ENCODE results near the gene PDIK1L. TPM values are rescaled to one million over a fixed set of nuclear protein-coding genes. Genes with fewer than 3 reads are reported as not detected.

Gene PDIK1L
- total and polyA plus RNA-seq, 9 of the 15 experiments (the other 6 are each of a cell fraction or from before 2014, with no cell fraction given) = 12.8 to 30.2 (median 21.5) TPM

DNA sequence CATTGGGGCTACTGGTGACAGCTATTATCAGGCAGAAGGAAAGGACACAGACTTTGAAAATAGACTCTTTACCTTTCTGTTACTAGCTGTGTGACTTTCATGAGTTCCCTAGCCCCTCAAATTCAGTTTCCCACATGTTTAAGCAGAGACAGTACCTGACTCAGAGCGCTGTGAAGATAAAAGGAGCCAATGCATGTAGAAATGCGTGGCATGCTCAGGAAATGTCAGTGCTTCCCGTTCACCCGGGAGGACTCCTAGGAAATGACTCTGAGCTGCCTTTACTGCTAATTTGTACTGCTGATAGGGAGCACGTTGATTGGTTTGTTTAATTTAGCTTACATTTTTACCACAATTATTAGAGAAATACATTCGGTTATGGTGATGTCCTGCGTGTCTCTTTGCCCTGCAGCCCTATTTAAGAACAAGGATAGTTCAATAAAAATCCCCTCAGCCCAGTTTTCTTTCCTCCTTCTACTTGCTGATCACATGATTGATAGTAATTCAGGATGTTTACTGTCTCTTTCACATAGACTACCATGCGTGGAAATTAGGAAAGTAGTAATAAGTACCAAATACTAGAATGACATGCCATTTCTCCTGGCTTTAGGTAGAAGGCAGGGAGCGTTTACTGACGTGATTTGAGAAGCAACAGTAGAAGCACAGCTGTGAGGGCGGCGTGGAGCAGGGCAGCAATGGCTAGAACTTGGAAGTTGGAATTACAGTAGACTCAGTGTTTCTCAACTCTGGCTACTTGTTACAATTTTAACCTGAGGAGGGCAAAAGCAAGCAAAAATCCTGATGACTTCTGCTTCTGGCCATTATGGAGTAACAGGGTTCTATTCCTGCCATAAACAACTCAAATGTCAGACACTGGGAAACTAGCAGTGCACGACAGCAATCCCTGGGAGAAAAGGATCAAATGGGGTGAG, 15.9 kb downstream of the PDIK1L start:
- peak; percentile 25 for ATAC-seq
- TF ChIP-seq ZC3H8 (IDR thresholded peaks at IDR 0.05) (no peak), SMARCB1 (IDR thresholded peaks at IDR 0.05; ENCODE audit: insufficient read length, low read depth) (peak; percentile 39), YY1 (IDR thresholded peaks at IDR 0.05; ENCODE audit: borderline replicate concordance in 1 of 3, control insufficient read depth in 1 of 3, extremely low read depth in 1 of 3, insufficient read depth in 3 of 3, insufficient read length in 1 of 3, insufficient replicate concordance in 2 of 3, low read depth in 1 of 3, low read length in 2 of 3) (no peak), POLR2AphosphoS2 (IDR thresholded peaks at IDR 0.05; ENCODE audit: low read length) (no peak), ZNF24 (IDR thresholded peaks at IDR 0.05) (peak; percentile 54; the same call in 1 of the 2 replicates), L3MBTL2 (IDR thresholded peaks at IDR 0.05) (peak; percentile 41), ZNF699 (CRISPR knock-in tag; IDR thresholded peaks at IDR 0.05; ENCODE audit: insufficient replicate concordance) (no peak), ETV6 (IDR thresholded peaks at IDR 0.05; ENCODE audit: borderline replicate concordance in 1 of 2, low read depth in 2 of 2, low read length in 1 of 2) (0 out of 4 replicates have a peak, but pooled peaks of 1 of the 2 experiments have one; percentile 21), ETV6 (CRISPR knock-in tag; IDR thresholded peaks at IDR 0.05; ENCODE audit: borderline replicate concordance) (no peak), NFRKB (IDR thresholded peaks at IDR 0.05; ENCODE audit: low read depth) (peak; percentile 84), CEBPB (tag; IDR thresholded peaks at IDR 0.05) (0 out of 2 replicates have a peak, but pooled peaks have one; percentile 12), TGIF2 (CRISPR knock-in tag; IDR thresholded peaks at IDR 0.05) (no peak), MEIS2 (IDR thresholded peaks at IDR 0.05; ENCODE audit: partially characterized antibody) (peak; percentile 41), ZNF253 (CRISPR knock-in tag; conservative IDR thresholded peaks at IDR 0.05) (no peak), RFX7 (CRISPR knock-in tag; IDR thresholded peaks at IDR 0.05) (peak; percentile 50; the same call in 1 of the 2 replicates)
- TF ChIP-seq, protein P1, sequence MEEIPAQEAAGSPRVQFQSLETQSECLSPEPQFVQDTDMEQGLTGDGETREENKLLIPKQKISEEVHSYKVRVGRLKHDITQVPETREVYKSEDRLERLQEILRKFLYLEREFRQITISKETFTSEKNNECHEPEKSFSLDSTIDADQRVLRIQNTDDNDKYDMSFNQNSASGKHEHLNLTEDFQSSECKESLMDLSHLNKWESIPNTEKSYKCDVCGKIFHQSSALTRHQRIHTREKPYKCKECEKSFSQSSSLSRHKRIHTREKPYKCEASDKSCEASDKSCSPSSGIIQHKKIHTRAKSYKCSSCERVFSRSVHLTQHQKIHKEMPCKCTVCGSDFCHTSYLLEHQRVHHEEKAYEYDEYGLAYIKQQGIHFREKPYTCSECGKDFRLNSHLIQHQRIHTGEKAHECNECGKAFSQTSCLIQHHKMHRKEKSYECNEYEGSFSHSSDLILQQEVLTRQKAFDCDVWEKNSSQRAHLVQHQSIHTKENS (CRISPR knock-in tag; IDR thresholded peaks at IDR 0.05) = 0 out of 2 replicates have a peak, but pooled peaks have one; percentile 35
- TF ChIP-seq, protein P2, sequence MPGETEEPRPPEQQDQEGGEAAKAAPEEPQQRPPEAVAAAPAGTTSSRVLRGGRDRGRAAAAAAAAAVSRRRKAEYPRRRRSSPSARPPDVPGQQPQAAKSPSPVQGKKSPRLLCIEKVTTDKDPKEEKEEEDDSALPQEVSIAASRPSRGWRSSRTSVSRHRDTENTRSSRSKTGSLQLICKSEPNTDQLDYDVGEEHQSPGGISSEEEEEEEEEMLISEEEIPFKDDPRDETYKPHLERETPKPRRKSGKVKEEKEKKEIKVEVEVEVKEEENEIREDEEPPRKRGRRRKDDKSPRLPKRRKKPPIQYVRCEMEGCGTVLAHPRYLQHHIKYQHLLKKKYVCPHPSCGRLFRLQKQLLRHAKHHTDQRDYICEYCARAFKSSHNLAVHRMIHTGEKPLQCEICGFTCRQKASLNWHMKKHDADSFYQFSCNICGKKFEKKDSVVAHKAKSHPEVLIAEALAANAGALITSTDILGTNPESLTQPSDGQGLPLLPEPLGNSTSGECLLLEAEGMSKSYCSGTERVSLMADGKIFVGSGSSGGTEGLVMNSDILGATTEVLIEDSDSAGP (CRISPR knock-in tag; IDR thresholded peaks at IDR 0.05) = 0 out of 2 replicates have a peak, but pooled peaks have one; percentile 23

More for the DNA sequence above, 15.9 kb downstream of the PDIK1L start:
- Histone ChIP-seq H3K27me3 (ENCODE audit: control insufficient read depth in 2 of 2, insufficient read depth in 2 of 2, low read length in 2 of 2) (no peaks in the 10 kb centered on the region), H3K9me3 (replicated peaks; ENCODE audit: control insufficient read depth, insufficient read depth, low read depth, low read length) (no peaks in the 10 kb centered on the region), H3K36me3 (ENCODE audit: control insufficient read depth, insufficient read depth, low read length) (peaks cover 22% of the 10 kb centered on the region), H3K4me3 (peak overlapping the region; percentile 24), H4K20me1 (replicated peaks; ENCODE audit: control insufficient read depth, insufficient read depth, low read length) (no peaks in the 10 kb centered on the region), H3K27ac (ENCODE audit: extremely low read depth, low read depth, low read length) (peak overlapping the region; percentile 99), H3K9ac (ENCODE audit: insufficient read depth in 1 of 2, low read depth in 2 of 2, low read length in 2 of 2) (peak overlapping the region; percentile 85 to 97), H3K79me2 (ENCODE audit: control insufficient read depth, insufficient read depth, low read length) (peaks cover 49% of the 10 kb centered on the region), H3K4me1 (replicated peaks in 1 of 2; ENCODE audit: control insufficient read depth in 2 of 2, insufficient read depth in 2 of 2, low read length in 2 of 2) (peaks cover 34 to 72% of the 10 kb centered on the region in 2 experiments), H3K9me1 (ENCODE audit: control insufficient read depth, insufficient read depth, low read length) (no peaks in the 10 kb centered on the region), H3K4me2 (ENCODE audit: insufficient read depth, low read length) (peak overlapping the region; percentile 93), H2AFZ (ENCODE audit: low read depth, low read length) (peak overlapping the region; percentile 78)
- POLR2A ChIA-PET = interaction anchor here (0.6 to 13.3 kb wide), 25 partner anchors 8 to 793 kb away, joined by 3 to 237 read pairs (median 5); partner anchors contain the start of genes CEP85 and PDIK1L
- in situ Hi-C loops (cut with MboI) (no loop called here), intact Hi-C loops (cut with micrococcal nuclease) (loop anchor here (2.0 kb wide), 1 partner anchor 15 kb away; no protein-coding TSS in a partner anchor)
- DNase-seq (ENCODE audit: extremely low read depth in 1 of 4, low spot score in 3 of 4) = peak in 1 of 4 experiments; percentile 68
- BruUV-seq (replicated peaks) = no TSS peak
- CTCF ChIA-PET (ENCODE audit: low intra/inter-chr PET ratio) = interaction anchor here (0.7 to 1.3 kb wide), 2 partner anchors 34 to 51 kb away, joined by 3 to 4 read pairs; no protein-coding TSS in a partner anchor
- 4% methylated on average over 13 of the region's 13 CpGs for WGBS (ENCODE audit: insufficient coverage, low coverage, missing lambda C conversion rate)
- FAIRE-seq = no peak
